ENCODE data around the gene TMEM163. TPM values are rescaled to one million over a fixed set of nuclear protein-coding genes. Genes with fewer than 3 reads are reported as not detected.
"Not testable (repeated sequence)": the region's sequence is repeated elsewhere in the genome, so short reads cannot be mapped to it uniquely, and the experiment has no call there.

TMEM163 gene
- total RNA-seq, 2 experiments from 2014 or later, result 0.23 TPM; not detected in 1

- peaks cover 14% of the 10 kb centered on the region for H3K4me1 Mint-ChIP-seq (ENCODE audit: low read depth)
- H3K27ac Mint-ChIP-seq; H3K36me3 Mint-ChIP-seq (ENCODE audit: low read depth); H3K4me3 Mint-ChIP-seq; ATAC-seq; DNase-seq; POLR2A ChIA-PET; H3K9me3 Mint-ChIP-seq (ENCODE audit: insufficient read depth); H3K27me3 Mint-ChIP-seq (ENCODE audit: low read depth): not testable (repeated sequence)
- CTCF ChIA-PET, result interaction anchor here (0.9 to 1.3 kb wide), 3 partner anchors 9 to 38 kb away, joined by 3 to 4 read pairs (median 4); no protein-coding TSS in a partner anchor
These were observed 62.4 kb downstream of the TMEM163 start for GRCh38 chr2:134656391-134656790.

GRCh38 chr2:134648586-134648985, 70.2 kb downstream of the TMEM163 start:
- Mint-ChIP-seq H3K36me3 (ENCODE audit: low read depth) (no peaks in the 10 kb centered on the region), H3K4me3 (no peak overlapping the region), H3K9me3 (ENCODE audit: insufficient read depth) (no peaks in the 10 kb centered on the region), H3K4me1 (ENCODE audit: low read depth) (no peaks in the 10 kb centered on the region), H3K27me3 (ENCODE audit: low read depth) (no peaks in the 10 kb centered on the region), H3K27ac (no peak overlapping the region)
- POLR2A ChIA-PET, result no interaction called here
- no peak for ATAC-seq
- DNase-seq, result no peak
- CTCF ChIA-PET, result no interaction called here

- no peak for ATAC-seq
- no peaks in the 10 kb centered on the region for H3K4me1 Mint-ChIP-seq (ENCODE audit: low read depth)
- H3K27ac Mint-ChIP-seq, result no peak overlapping the region
- H3K36me3 Mint-ChIP-seq (ENCODE audit: low read depth), result no peaks in the 10 kb centered on the region
- DNase-seq, result no peak
- no peaks in the 10 kb centered on the region for H3K9me3 Mint-ChIP-seq (ENCODE audit: insufficient read depth)
- ChIA-PET CTCF (no interaction called here), POLR2A (no interaction called here)
- no peaks in the 10 kb centered on the region for H3K27me3 Mint-ChIP-seq (ENCODE audit: low read depth)
- no peak overlapping the region for H3K4me3 Mint-ChIP-seq
These were observed 71.1 kb downstream of the TMEM163 start for GRCh38 chr2:134647607-134648256.

GRCh38 chr2:134642938-134643337, 75.9 kb downstream of the TMEM163 start:
- CTCF ChIA-PET, result no interaction called here
- POLR2A ChIA-PET, result no interaction called here
- ATAC-seq, result no peak
- H3K4me1 Mint-ChIP-seq (ENCODE audit: low read depth), result no peaks in the 10 kb centered on the region
- H3K9me3 Mint-ChIP-seq (ENCODE audit: insufficient read depth), result no peaks in the 10 kb centered on the region
- H3K27me3 Mint-ChIP-seq (ENCODE audit: low read depth), result peaks cover 7% of the 10 kb centered on the region
- no peak overlapping the region for H3K27ac Mint-ChIP-seq
- H3K36me3 Mint-ChIP-seq (ENCODE audit: low read depth), result no peaks in the 10 kb centered on the region
- DNase-seq, result no peak
- H3K4me3 Mint-ChIP-seq, result no peak overlapping the region

GRCh38 chr2:134640494-134640893, 78.3 kb downstream of the TMEM163 start:
- ATAC-seq (no peak), DNase-seq (no peak)
- Mint-ChIP-seq H3K27me3 (ENCODE audit: low read depth) (peaks cover 11% of the 10 kb centered on the region), H3K4me1 (ENCODE audit: low read depth) (no peaks in the 10 kb centered on the region), H3K27ac (no peak overlapping the region), H3K4me3 (no peak overlapping the region), H3K36me3 (ENCODE audit: low read depth) (no peaks in the 10 kb centered on the region), H3K9me3 (ENCODE audit: insufficient read depth) (no peaks in the 10 kb centered on the region)
- CTCF ChIA-PET, result no interaction called here
- POLR2A ChIA-PET, result no interaction called here

- ATAC-seq, result no peak
- H3K4me1 Mint-ChIP-seq (ENCODE audit: low read depth), result no peaks in the 10 kb centered on the region
- H3K4me3 Mint-ChIP-seq, result no peak overlapping the region
- peaks cover 14% of the 10 kb centered on the region for H3K27me3 Mint-ChIP-seq (ENCODE audit: low read depth)
- CTCF ChIA-PET, result no interaction called here
- no peak overlapping the region for H3K27ac Mint-ChIP-seq
- H3K36me3 Mint-ChIP-seq (ENCODE audit: low read depth), result no peaks in the 10 kb centered on the region
- POLR2A ChIA-PET, result no interaction called here
- no peak for DNase-seq
- H3K9me3 Mint-ChIP-seq (ENCODE audit: insufficient read depth), result no peaks in the 10 kb centered on the region
These were observed 79.5 kb downstream of the TMEM163 start for GRCh38 chr2:134639265-134639664.

GRCh38 chr2:134636714-134637113, 82.1 kb downstream of the TMEM163 start:
- POLR2A ChIA-PET, result no interaction called here
- CTCF ChIA-PET, result no interaction called here
- ATAC-seq (no peak), DNase-seq (no peak)
- Mint-ChIP-seq H3K27me3 (ENCODE audit: low read depth) (peaks cover 13% of the 10 kb centered on the region), H3K27ac (no peak overlapping the region), H3K9me3 (ENCODE audit: insufficient read depth) (no peaks in the 10 kb centered on the region), H3K4me3 (no peak overlapping the region), H3K36me3 (ENCODE audit: low read depth) (no peaks in the 10 kb centered on the region), H3K4me1 (ENCODE audit: low read depth) (no peaks in the 10 kb centered on the region)

GRCh38 chr2:134634054-134634753, 84.6 kb downstream of the TMEM163 start:
- CTCF ChIA-PET, result no interaction called here
- no peak overlapping the region for H3K4me3 Mint-ChIP-seq

GRCh38 chr2:134630504-134631159, 88.2 kb downstream of the TMEM163 start:
- ChIA-PET CTCF (no interaction called here), POLR2A (no interaction called here)
- H3K27me3 Mint-ChIP-seq (ENCODE audit: low read depth), result peaks cover 7% of the 10 kb centered on the region
- no peak overlapping the region for H3K27ac Mint-ChIP-seq
- H3K4me1 Mint-ChIP-seq (ENCODE audit: low read depth), result no peaks in the 10 kb centered on the region
- H3K9me3 Mint-ChIP-seq (ENCODE audit: insufficient read depth), result no peaks in the 10 kb centered on the region
- DNase-seq, result no peak
- no peak overlapping the region for H3K4me3 Mint-ChIP-seq
- no peak for ATAC-seq
- H3K36me3 Mint-ChIP-seq (ENCODE audit: low read depth), result no peaks in the 10 kb centered on the region

More at GRCh38 chr2:134634054-134634753, 84.6 kb downstream of the TMEM163 start:
- POLR2A ChIA-PET, result no interaction called here
- no peak for DNase-seq
- Mint-ChIP-seq H3K27me3 (ENCODE audit: low read depth) (peaks cover 10% of the 10 kb centered on the region), H3K27ac (no peak overlapping the region), H3K4me1 (ENCODE audit: low read depth) (no peaks in the 10 kb centered on the region), H3K9me3 (ENCODE audit: insufficient read depth) (no peaks in the 10 kb centered on the region), H3K36me3 (ENCODE audit: low read depth) (no peaks in the 10 kb centered on the region)
- no peak for ATAC-seq

GRCh38 chr2:134628453-134628852, 90.3 kb downstream of the TMEM163 start:
- Mint-ChIP-seq H3K36me3 (ENCODE audit: low read depth) (no peaks in the 10 kb centered on the region), H3K27ac (no peak overlapping the region), H3K9me3 (ENCODE audit: insufficient read depth) (no peaks in the 10 kb centered on the region), H3K27me3 (ENCODE audit: low read depth) (peaks cover 4% of the 10 kb centered on the region), H3K4me1 (ENCODE audit: low read depth) (peaks cover 5% of the 10 kb centered on the region), H3K4me3 (no peak overlapping the region)
- DNase-seq (no peak), ATAC-seq (no peak)
- POLR2A ChIA-PET, result no interaction called here
- CTCF ChIA-PET, result no interaction called here

- no peak for ATAC-seq
- no peak for DNase-seq
- H3K27ac Mint-ChIP-seq, result no peak overlapping the region
These were observed 92.0 kb downstream of the TMEM163 start for GRCh38 chr2:134626781-134627180.

GRCh38 chr2:134625311-134625710, 93.5 kb downstream of the TMEM163 start:
- DNase-seq, result no peak
- H3K27ac Mint-ChIP-seq, result no peak overlapping the region
- no peak for ATAC-seq
- H3K36me3 Mint-ChIP-seq (ENCODE audit: low read depth), result no peaks in the 10 kb centered on the region
- POLR2A ChIA-PET, result no interaction called here
- peaks cover 4% of the 10 kb centered on the region for H3K9me3 Mint-ChIP-seq (ENCODE audit: insufficient read depth)
- peaks cover 5% of the 10 kb centered on the region for H3K4me1 Mint-ChIP-seq (ENCODE audit: low read depth)
- CTCF ChIA-PET, result no interaction called here
- H3K27me3 Mint-ChIP-seq (ENCODE audit: low read depth), result peaks cover 4% of the 10 kb centered on the region
- H3K4me3 Mint-ChIP-seq, result no peak overlapping the region

More at GRCh38 chr2:134626781-134627180, 92.0 kb downstream of the TMEM163 start:
- peaks cover 4% of the 10 kb centered on the region for H3K27me3 Mint-ChIP-seq (ENCODE audit: low read depth)
- CTCF ChIA-PET, result no interaction called here
- no peaks in the 10 kb centered on the region for H3K36me3 Mint-ChIP-seq (ENCODE audit: low read depth)
- H3K4me1 Mint-ChIP-seq (ENCODE audit: low read depth), result peaks cover 5% of the 10 kb centered on the region
- POLR2A ChIA-PET, result no interaction called here
- H3K4me3 Mint-ChIP-seq, result no peak overlapping the region
- H3K9me3 Mint-ChIP-seq (ENCODE audit: insufficient read depth), result no peaks in the 10 kb centered on the region

Measured in activated CD8-positive, alpha-beta T cell treated with anti-CD3 and anti-CD28 coated beads, Interleukin-2, amount 10 ng/mL, durations not matched to agents 7 days and 5 days (primary cell).